ENCODE results near the gene CACNB1. TPM values are rescaled to one million over a fixed set of nuclear protein-coding genes. Genes with fewer than 3 reads are reported as not detected.

The CACNB1 gene
- total RNA-seq, 1 experiment from 2014 or later: 9.1 TPM

DNA sequence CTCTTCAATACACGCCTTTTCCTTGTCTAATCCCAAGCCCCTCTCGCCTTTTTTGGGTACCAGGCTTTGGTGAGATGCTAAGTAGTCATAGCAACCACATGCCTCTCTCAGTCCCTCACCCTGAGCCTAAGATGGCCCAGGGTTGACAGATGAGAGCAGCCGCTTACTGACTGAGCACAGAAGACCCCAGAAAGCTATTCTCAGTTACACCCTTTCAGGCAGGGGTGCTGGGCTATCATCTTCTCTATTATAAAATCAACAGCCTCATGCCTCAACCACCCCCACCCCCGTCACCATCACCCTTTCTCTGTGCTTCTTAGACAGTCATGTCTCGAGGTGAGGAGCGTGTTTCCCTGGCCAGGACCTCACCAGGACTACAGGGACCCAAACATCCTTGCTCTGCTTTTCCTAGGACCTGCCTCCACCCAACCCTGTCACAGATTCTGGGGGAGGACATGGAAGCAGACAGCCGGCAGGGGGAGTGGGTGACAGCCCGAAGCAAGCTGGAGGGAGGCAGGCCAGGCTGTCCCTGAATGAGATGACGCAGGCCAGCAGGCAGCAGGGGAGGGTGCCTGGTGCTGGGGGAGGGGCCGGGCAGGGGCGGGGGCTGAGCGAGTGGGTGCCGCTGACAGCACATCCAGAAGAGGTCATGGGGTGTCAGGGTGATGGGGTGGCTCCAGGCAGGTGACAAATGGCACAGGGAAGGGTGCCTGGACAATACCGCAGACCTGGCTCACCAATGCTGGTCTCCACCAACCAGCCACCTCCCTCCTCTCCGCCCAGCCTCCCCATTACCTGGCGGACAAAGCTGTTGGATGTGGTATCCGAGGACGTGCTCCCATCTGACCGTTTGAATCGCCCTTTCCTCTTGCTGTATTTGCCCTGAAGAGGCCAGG, 3.1 kb downstream of the CACNB1 start:
- Histone ChIP-seq H3K36me3 (ENCODE audit: insufficient read depth, low read length) (peaks cover 15% of the 10 kb centered on the region), H3K4me2 (ENCODE audit: low read depth, low read length, poor library complexity, severe bottlenecking) (peak overlapping the region; percentile 97), H3K4me1 (ENCODE audit: low read length) (peaks cover 49% of the 10 kb centered on the region), H3K9me2 (replicated peaks; ENCODE audit: insufficient read depth, low read length) (no peaks in the 10 kb centered on the region), H3K27ac (ENCODE audit: low read length) (no peak overlapping the region), H2AFZ (ENCODE audit: low read length) (no peak overlapping the region), H4K20me1 (ENCODE audit: insufficient read depth, low read depth, low read length) (peaks cover 8% of the 10 kb centered on the region; the same call in 1 of the 2 replicates), H3K9me3 (ENCODE audit: low read length) (no peaks in the 10 kb centered on the region), H3K79me2 (ENCODE audit: low read length) (peaks cover 42% of the 10 kb centered on the region), H3K9ac (ENCODE audit: low read length) (no peak overlapping the region), H3K4me3 (ENCODE audit: low read length) (no peak overlapping the region), H3K27me3 (ENCODE audit: low read length) (no peaks in the 10 kb centered on the region)
- DNase-seq: no peak

DNA sequence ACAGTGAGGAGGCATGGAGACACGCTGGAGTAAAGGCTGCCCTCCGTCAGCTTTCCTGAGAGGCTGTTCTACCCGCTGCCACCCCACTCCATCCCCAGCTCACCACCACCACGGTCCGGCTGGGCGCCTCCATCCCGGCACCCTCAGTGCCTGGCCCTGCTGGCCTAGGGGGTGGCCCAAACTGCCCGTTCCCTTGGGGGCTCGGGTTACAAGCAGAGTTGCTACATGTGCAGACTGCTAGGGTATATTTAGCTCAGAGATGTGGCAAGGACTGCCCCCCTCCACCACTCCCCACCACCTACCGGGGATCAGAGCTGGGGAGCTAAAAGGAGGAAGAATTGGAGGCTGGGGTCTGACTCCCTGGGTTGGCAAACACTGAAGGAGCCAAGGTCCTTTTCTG, 4.1 kb downstream of the CACNB1 start:
- no peaks in the 10 kb centered on the region for H3K9me2 ChIP-seq (replicated peaks; ENCODE audit: insufficient read depth, low read length)
- H3K4me3 ChIP-seq (ENCODE audit: low read length): no peak overlapping the region
- H3K27ac ChIP-seq (ENCODE audit: low read length): no peak overlapping the region
- no peak overlapping the region for H3K4me2 ChIP-seq (ENCODE audit: low read depth, low read length, poor library complexity, severe bottlenecking)
- no peak overlapping the region for H2AFZ ChIP-seq (ENCODE audit: low read length)
- H3K9me3 ChIP-seq (ENCODE audit: low read length): no peaks in the 10 kb centered on the region
- DNase-seq: no peak
- peaks cover 15% of the 10 kb centered on the region for H3K36me3 ChIP-seq (ENCODE audit: insufficient read depth, low read length)
- H3K4me1 ChIP-seq (ENCODE audit: low read length): peaks cover 39% of the 10 kb centered on the region
- no peaks in the 10 kb centered on the region for H3K27me3 ChIP-seq (ENCODE audit: low read length)
- no peak overlapping the region for H3K9ac ChIP-seq (ENCODE audit: low read length)
- H4K20me1 ChIP-seq (ENCODE audit: insufficient read depth, low read depth, low read length): peaks cover 8% of the 10 kb centered on the region; the same call in 1 of the 2 replicates
- H3K79me2 ChIP-seq (ENCODE audit: low read length): peaks cover 42% of the 10 kb centered on the region

DNA sequence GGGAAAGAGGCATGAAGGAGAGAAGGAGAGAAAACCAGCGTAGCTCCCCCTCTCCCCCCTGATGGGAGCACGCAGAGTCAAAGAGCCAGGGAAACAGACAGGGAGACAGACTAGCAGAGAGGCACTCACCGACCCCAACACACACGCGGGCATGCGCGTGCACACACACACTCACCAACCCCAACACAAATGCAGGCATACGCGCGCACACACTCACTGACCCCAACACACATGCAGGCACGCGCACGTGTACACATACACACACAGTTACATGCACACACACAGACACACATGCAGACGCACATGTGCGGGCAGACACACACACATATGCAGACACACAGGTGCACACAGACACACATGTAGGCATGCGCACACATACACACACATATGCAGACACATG, 4.6 kb downstream of the CACNB1 start:
- Histone ChIP-seq H3K79me2 (ENCODE audit: low read length) (peaks cover 42% of the 10 kb centered on the region), H3K9ac (ENCODE audit: low read length) (no peak overlapping the region), H3K36me3 (ENCODE audit: insufficient read depth, low read length) (peaks cover 15% of the 10 kb centered on the region), H3K9me2 (replicated peaks; ENCODE audit: insufficient read depth, low read length) (no peaks in the 10 kb centered on the region), H3K27ac (ENCODE audit: low read length) (no peak overlapping the region), H2AFZ (ENCODE audit: low read length) (no peak overlapping the region), H3K27me3 (ENCODE audit: low read length) (no peaks in the 10 kb centered on the region), H4K20me1 (ENCODE audit: insufficient read depth, low read depth, low read length) (peaks cover 8% of the 10 kb centered on the region; the same call in 1 of the 2 replicates), H3K4me3 (ENCODE audit: low read length) (no peak overlapping the region), H3K4me1 (ENCODE audit: low read length) (peaks cover 34% of the 10 kb centered on the region), H3K4me2 (ENCODE audit: low read depth, low read length, poor library complexity, severe bottlenecking) (no peak overlapping the region), H3K9me3 (ENCODE audit: low read length) (no peaks in the 10 kb centered on the region)
- no peak for DNase-seq

DNA sequence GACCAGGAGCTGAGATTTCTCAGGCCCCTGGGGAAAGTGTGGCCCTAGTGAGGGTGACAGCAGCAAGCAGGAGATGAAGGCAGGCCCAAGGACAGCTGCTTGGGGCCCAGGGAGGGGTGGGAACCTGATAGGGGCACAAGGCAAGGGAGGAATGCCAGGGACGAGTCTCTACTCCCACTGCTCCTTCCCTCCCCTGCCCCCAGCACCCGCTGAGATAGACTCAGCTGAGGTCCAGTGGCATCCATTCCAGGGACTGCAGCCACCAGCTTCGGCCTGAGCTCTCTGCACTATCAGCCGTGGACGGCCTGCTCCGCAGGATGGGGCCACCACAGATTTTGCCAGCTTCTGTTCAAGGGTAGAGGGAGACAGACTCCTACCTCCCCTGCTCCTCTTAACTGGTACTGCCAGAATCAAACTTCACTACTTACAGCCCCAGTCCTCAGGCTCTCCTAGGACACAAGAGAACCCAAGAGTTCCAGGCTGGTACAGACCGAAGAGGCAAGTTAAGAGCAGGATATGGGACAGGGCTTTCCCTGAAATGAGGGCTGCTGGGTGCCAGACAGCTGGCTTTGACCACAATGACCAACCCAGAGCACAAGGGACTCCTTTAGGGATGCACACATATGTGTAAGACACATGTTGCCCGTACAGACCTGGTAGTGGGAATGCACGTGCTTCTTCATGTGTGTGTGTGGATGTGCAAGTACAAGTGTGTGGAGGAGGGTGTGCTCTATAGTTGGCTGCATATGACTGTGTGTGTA, 5.5 kb downstream of the CACNB1 start:
- no peak overlapping the region for H3K9ac ChIP-seq (ENCODE audit: low read length)

DNA sequence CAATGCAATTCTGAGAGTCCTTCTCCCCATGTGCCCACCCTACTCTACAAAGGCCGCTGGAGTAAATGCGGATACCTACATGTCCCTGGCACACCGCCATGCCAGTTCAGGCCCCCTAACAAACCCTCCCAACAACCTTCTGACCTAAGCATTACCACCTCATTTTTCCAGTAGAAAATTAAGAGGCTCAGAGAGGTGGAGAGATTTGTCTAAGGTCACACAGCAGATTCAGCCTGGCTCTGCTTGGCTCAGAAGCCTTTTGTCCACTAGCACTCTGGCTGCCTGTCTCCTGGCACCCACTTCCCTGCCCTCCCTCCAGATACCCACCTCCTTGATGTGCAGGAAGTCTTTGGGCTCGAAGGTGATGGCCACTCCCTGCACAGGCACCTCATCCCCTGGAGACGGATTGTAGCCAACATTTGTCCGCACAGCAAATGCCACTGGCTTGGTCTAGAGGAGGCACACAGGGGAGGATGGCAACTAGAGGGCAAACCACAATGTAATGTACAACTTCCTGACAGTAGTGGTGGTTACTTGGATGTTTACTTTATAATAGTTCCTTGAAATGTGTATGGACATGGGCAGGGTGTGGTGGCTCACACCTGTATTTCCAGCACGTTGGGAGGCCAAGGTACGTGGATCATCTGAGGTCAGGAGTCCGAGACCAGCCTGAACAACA, 10.2 kb downstream of the CACNB1 start:
- Histone ChIP-seq H3K36me3 (ENCODE audit: insufficient read depth, low read length) (peaks cover 30% of the 10 kb centered on the region), H2AFZ (ENCODE audit: low read length) (no peak overlapping the region), H3K27me3 (ENCODE audit: low read length) (no peaks in the 10 kb centered on the region), H4K20me1 (ENCODE audit: insufficient read depth, low read depth, low read length) (no peaks in the 10 kb centered on the region), H3K9me2 (replicated peaks; ENCODE audit: insufficient read depth, low read length) (no peaks in the 10 kb centered on the region), H3K9me3 (ENCODE audit: low read length) (no peaks in the 10 kb centered on the region), H3K4me1 (ENCODE audit: low read length) (no peaks in the 10 kb centered on the region), H3K4me3 (ENCODE audit: low read length) (no peak overlapping the region), H3K79me2 (ENCODE audit: low read length) (no peaks in the 10 kb centered on the region), H3K27ac (ENCODE audit: low read length) (no peak overlapping the region), H3K9ac (ENCODE audit: low read length) (no peak overlapping the region), H3K4me2 (ENCODE audit: low read depth, low read length, poor library complexity, severe bottlenecking) (no peak overlapping the region)
- DNase-seq: no peak

More for the DNA sequence above, 5.5 kb downstream of the CACNB1 start:
- DNase-seq: no peak
- no peak overlapping the region for H3K4me2 ChIP-seq (ENCODE audit: low read depth, low read length, poor library complexity, severe bottlenecking)
- peaks cover 19% of the 10 kb centered on the region for H3K36me3 ChIP-seq (ENCODE audit: insufficient read depth, low read length)
- peaks cover 38% of the 10 kb centered on the region for H3K79me2 ChIP-seq (ENCODE audit: low read length)
- H3K4me3 ChIP-seq (ENCODE audit: low read length): no peak overlapping the region
- H3K27me3 ChIP-seq (ENCODE audit: low read length): no peaks in the 10 kb centered on the region
- peaks cover 33% of the 10 kb centered on the region for H3K4me1 ChIP-seq (ENCODE audit: low read length)
- peaks cover 8% of the 10 kb centered on the region; the same call in 1 of the 2 replicates for H4K20me1 ChIP-seq (ENCODE audit: insufficient read depth, low read depth, low read length)
- H3K9me3 ChIP-seq (ENCODE audit: low read length): no peaks in the 10 kb centered on the region
- no peaks in the 10 kb centered on the region for H3K9me2 ChIP-seq (replicated peaks; ENCODE audit: insufficient read depth, low read length)
- no peak overlapping the region for H2AFZ ChIP-seq (ENCODE audit: low read length)
- no peak overlapping the region for H3K27ac ChIP-seq (ENCODE audit: low read length)

DNA sequence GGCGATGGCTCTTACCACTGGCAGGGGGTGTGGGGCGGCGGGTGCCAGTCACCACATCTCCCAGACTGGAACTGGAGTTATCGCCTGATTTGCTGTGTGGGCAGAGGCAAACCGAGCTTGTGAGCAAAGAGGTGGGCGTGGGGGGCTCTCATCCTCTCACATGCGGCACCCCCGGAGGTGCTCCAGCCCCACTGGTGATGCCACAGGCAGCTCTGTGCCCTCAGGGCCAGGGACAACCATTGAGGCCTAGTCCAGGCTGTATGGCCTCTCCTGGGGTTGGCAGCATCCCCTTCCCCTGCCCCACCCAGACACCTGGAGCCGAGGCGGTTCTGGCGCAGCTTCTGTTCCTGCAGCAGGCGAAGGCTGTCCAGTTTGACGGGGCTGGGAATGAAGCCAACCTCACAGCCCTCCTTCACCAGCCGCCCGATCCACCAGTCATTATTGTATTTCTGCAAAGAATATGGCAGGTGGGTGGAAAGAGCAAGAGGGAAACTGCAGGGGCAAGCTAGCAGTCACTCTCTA, 10.9 kb downstream of the CACNB1 start:
- Histone ChIP-seq H3K4me3 (ENCODE audit: low read length) (no peak overlapping the region), H2AFZ (ENCODE audit: low read length) (no peak overlapping the region), H3K9ac (ENCODE audit: low read length) (no peak overlapping the region), H3K27me3 (ENCODE audit: low read length) (no peaks in the 10 kb centered on the region), H4K20me1 (ENCODE audit: insufficient read depth, low read depth, low read length) (no peaks in the 10 kb centered on the region), H3K4me1 (ENCODE audit: low read length) (no peaks in the 10 kb centered on the region), H3K79me2 (ENCODE audit: low read length) (no peaks in the 10 kb centered on the region), H3K9me3 (ENCODE audit: low read length) (no peaks in the 10 kb centered on the region), H3K9me2 (replicated peaks; ENCODE audit: insufficient read depth, low read length) (no peaks in the 10 kb centered on the region), H3K4me2 (ENCODE audit: low read depth, low read length, poor library complexity, severe bottlenecking) (no peak overlapping the region), H3K36me3 (ENCODE audit: insufficient read depth, low read length) (peaks cover 24% of the 10 kb centered on the region), H3K27ac (ENCODE audit: low read length) (no peak overlapping the region)
- no peak for DNase-seq

DNA sequence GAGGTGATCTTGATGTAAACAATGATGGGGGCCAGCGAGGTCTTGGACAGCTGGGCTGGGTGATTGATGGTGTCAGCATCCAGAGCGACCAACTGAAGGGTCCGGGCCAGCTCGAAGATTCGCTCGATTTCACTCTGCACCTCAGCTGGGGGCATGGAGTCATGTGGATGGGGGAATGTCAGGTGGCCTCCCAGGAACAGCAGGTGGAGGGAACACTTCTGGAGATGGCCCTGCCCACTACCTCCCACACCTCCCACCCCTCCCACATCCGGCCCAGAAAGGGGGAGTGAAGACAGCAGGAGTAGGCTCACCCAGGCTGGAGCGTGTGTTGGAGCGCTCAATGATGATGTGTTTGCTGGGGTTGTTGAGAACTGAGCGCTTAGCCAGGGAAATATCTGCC, 13.7 kb downstream of the CACNB1 start:
- Histone ChIP-seq H3K36me3 (ENCODE audit: insufficient read depth, low read length) (peaks cover 23% of the 10 kb centered on the region), H3K27ac (ENCODE audit: low read length) (no peak overlapping the region)
- DNase-seq: no peak

More for the DNA sequence above, 13.7 kb downstream of the CACNB1 start:
- Histone ChIP-seq H3K9me2 (replicated peaks; ENCODE audit: insufficient read depth, low read length) (no peaks in the 10 kb centered on the region), H4K20me1 (ENCODE audit: insufficient read depth, low read depth, low read length) (no peaks in the 10 kb centered on the region), H3K4me2 (ENCODE audit: low read depth, low read length, poor library complexity, severe bottlenecking) (no peak overlapping the region), H3K9ac (ENCODE audit: low read length) (no peak overlapping the region), H3K27me3 (ENCODE audit: low read length) (no peaks in the 10 kb centered on the region), H3K79me2 (ENCODE audit: low read length) (no peaks in the 10 kb centered on the region), H3K4me3 (ENCODE audit: low read length) (no peak overlapping the region), H2AFZ (ENCODE audit: low read length) (no peak overlapping the region), H3K9me3 (ENCODE audit: low read length) (no peaks in the 10 kb centered on the region), H3K4me1 (ENCODE audit: low read length) (no peaks in the 10 kb centered on the region)

Measured in Karpas-422 (cell line).